ENCODE results near the gene EYA4.

EYA4 gene

GRCh38 chr6:133266186-133266585 is 25.0 kb downstream of the EYA4 start:
- Histone ChIP-seq H3K79me2 (ENCODE audit: insufficient read depth, low read length) (no peaks in the 10 kb centered on the region), H3K36me3 (ENCODE audit: low read length) (no peaks in the 10 kb centered on the region), H4K20me1 (ENCODE audit: low read depth, low read length) (no peaks in the 10 kb centered on the region), H3K4me3 (ENCODE audit: insufficient read depth, low read length, poor library complexity, severe bottlenecking) (no peak overlapping the region), H2AFZ (ENCODE audit: low read depth, low read length, severe bottlenecking) (no peak overlapping the region), H3K27ac (ENCODE audit: low read depth, low read length) (no peak overlapping the region), H3K27me3 (ENCODE audit: low read length) (no peaks in the 10 kb centered on the region), H3K9ac (ENCODE audit: low read length) (no peak overlapping the region), H3K4me2 (ENCODE audit: low read depth, low read length, poor library complexity, severe bottlenecking) (no peak overlapping the region), H3K9me2 (replicated peaks; ENCODE audit: insufficient read depth, low read length) (no peaks in the 10 kb centered on the region), H3K9me3 (ENCODE audit: insufficient read depth, low read length) (no peaks in the 10 kb centered on the region), H3F3A (ENCODE audit: insufficient read depth) (no peaks in the 10 kb centered on the region)
- no peak for TF ChIP-seq CTCF (IDR thresholded peaks at IDR 0.05; ENCODE audit: insufficient read depth, low read length, poor library complexity, severe bottlenecking)
- TF ChIP-seq EZH2phosphoT487 (conservative IDR thresholded peaks at IDR 0.05; ENCODE audit: low read length), result no peak

- Histone ChIP-seq H3K27me3 (ENCODE audit: low read length) (no peaks in the 10 kb centered on the region), H3K4me3 (ENCODE audit: insufficient read depth, low read length, poor library complexity, severe bottlenecking) (no peak overlapping the region)
Observed at GRCh38 chr6:133268621-133269020, 27.5 kb downstream of the EYA4 start.

GRCh38 chr6:133274813-133275212 is 33.7 kb downstream of the EYA4 start:
- Histone ChIP-seq H4K20me1 (ENCODE audit: low read depth, low read length) (no peaks in the 10 kb centered on the region), H3K36me3 (ENCODE audit: low read length) (no peaks in the 10 kb centered on the region), H2AFZ (ENCODE audit: low read depth, low read length, severe bottlenecking) (no peak overlapping the region), H3K79me2 (ENCODE audit: insufficient read depth, low read length) (no peaks in the 10 kb centered on the region), H3K9me2 (replicated peaks; ENCODE audit: insufficient read depth, low read length) (no peaks in the 10 kb centered on the region), H3K9ac (ENCODE audit: low read length) (no peak overlapping the region), H3K4me2 (ENCODE audit: low read depth, low read length, poor library complexity, severe bottlenecking) (no peak overlapping the region), H3K4me3 (ENCODE audit: insufficient read depth, low read length, poor library complexity, severe bottlenecking) (no peak overlapping the region), H3K9me3 (ENCODE audit: insufficient read depth, low read length) (no peaks in the 10 kb centered on the region), H3K27me3 (ENCODE audit: low read length) (no peaks in the 10 kb centered on the region), H3F3A (ENCODE audit: insufficient read depth) (no peaks in the 10 kb centered on the region), H3K27ac (ENCODE audit: low read depth, low read length) (no peak overlapping the region)
- TF ChIP-seq EZH2phosphoT487 (conservative IDR thresholded peaks at IDR 0.05; ENCODE audit: low read length) (no peak), CTCF (IDR thresholded peaks at IDR 0.05; ENCODE audit: insufficient read depth, low read length, poor library complexity, severe bottlenecking) (no peak)

More at GRCh38 chr6:133268621-133269020, 27.5 kb downstream of the EYA4 start:
- no peaks in the 10 kb centered on the region for H3K9me3 ChIP-seq (ENCODE audit: insufficient read depth, low read length)
- H3F3A ChIP-seq (ENCODE audit: insufficient read depth), result no peaks in the 10 kb centered on the region
- TF ChIP-seq CTCF (IDR thresholded peaks at IDR 0.05; ENCODE audit: insufficient read depth, low read length, poor library complexity, severe bottlenecking), result no peak
- TF ChIP-seq EZH2phosphoT487 (conservative IDR thresholded peaks at IDR 0.05; ENCODE audit: low read length), result no peak
- no peaks in the 10 kb centered on the region for H3K36me3 ChIP-seq (ENCODE audit: low read length)
- H3K27ac ChIP-seq (ENCODE audit: low read depth, low read length), result no peak overlapping the region
- no peak overlapping the region for H3K9ac ChIP-seq (ENCODE audit: low read length)
- H2AFZ ChIP-seq (ENCODE audit: low read depth, low read length, severe bottlenecking), result no peak overlapping the region
- H3K79me2 ChIP-seq (ENCODE audit: insufficient read depth, low read length), result no peaks in the 10 kb centered on the region
- H4K20me1 ChIP-seq (ENCODE audit: low read depth, low read length), result no peaks in the 10 kb centered on the region
- no peaks in the 10 kb centered on the region for H3K9me2 ChIP-seq (replicated peaks; ENCODE audit: insufficient read depth, low read length)
- no peak overlapping the region for H3K4me2 ChIP-seq (ENCODE audit: low read depth, low read length, poor library complexity, severe bottlenecking)

Measured in SU-DHL-6 (cell line).